NCI-H510A (cell line): ENCODE results near the gene PXDN.

Experiments
- DNase-seq: peaks from one replicate; lab custom pipeline; 2025; lab: John Stamatoyannopoulos, UW

PXDN gene

GRCh38 chr2:1661891-1662605 lies 82.3 kb downstream of the PXDN start:
- DNase-seq: no peak

- no peak for DNase-seq
Observed at GRCh38 chr2:1660656-1661640, 83.4 kb downstream of the PXDN start.

GRCh38 chr2:1659951-1660565 lies 84.3 kb downstream of the PXDN start:
- DNase-seq: no peak

GRCh38 chr2:1658394-1659151 lies 85.7 kb downstream of the PXDN start:
- DNase-seq: no peak

- DNase-seq: no peak
Observed at GRCh38 chr2:1656961-1657841, 87.1 kb downstream of the PXDN start.

GRCh38 chr2:1656326-1656960 lies 87.9 kb downstream of the PXDN start:
- DNase-seq: no peak

GRCh38 chr2:1655461-1655860 lies 88.9 kb downstream of the PXDN start:
- DNase-seq: no peak

- no peak for DNase-seq
Observed at GRCh38 chr2:1654696-1655374, 89.5 kb downstream of the PXDN start.

- no peak for DNase-seq
Observed at GRCh38 chr2:1653956-1654695, 90.2 kb downstream of the PXDN start.

GRCh38 chr2:1652034-1652790 lies 92.1 kb downstream of the PXDN start:
- no peak for DNase-seq

- DNase-seq: no peak
Observed at GRCh38 chr2:1651121-1652033, 92.9 kb downstream of the PXDN start.

- DNase-seq: no peak
Observed at GRCh38 chr2:1650085-1650872, 94.0 kb downstream of the PXDN start.

- no peak for DNase-seq
Observed at GRCh38 chr2:1649103-1650084, 94.9 kb downstream of the PXDN start.

GRCh38 chr2:1648241-1649102 lies 95.8 kb downstream of the PXDN start:
- DNase-seq: no peak
